A172 (cell line): ENCODE measurements around the gene TMSB10. TPM values are rescaled to one million over a fixed set of nuclear protein-coding genes. Genes with fewer than 3 reads are reported as not detected.
A peak's percentile ranks its signal among the peaks of the same experiment; 100 is the strongest.
"Not testable (repeated sequence)": the region's sequence is repeated elsewhere in the genome, so short reads cannot be mapped to it uniquely, and the experiment has no call there.

Experiments used
- DNase-seq: peaks from one replicate; pipeline ENCODE4 v3.0.0-alpha.2; 2015; ENCODE audit warnings: low spot score
- total RNA-seq: library from RNA; depleted of rRNA; stranded (reverse); fragments of >200 nt; shearing (Covaris generic); gene quantifications from 2 replicates; pipeline ENCODE4 v1.2.3, GENCODE V29; 2014; rRNA removed

TMSB10 gene
- total RNA-seq, 1 experiment from 2014 or later = 10,596 TPM

- no peak for DNase-seq
These were observed 34.1 kb downstream of the TMSB10 start for GRCh38 chr2:84939426-84940087.

DNA sequence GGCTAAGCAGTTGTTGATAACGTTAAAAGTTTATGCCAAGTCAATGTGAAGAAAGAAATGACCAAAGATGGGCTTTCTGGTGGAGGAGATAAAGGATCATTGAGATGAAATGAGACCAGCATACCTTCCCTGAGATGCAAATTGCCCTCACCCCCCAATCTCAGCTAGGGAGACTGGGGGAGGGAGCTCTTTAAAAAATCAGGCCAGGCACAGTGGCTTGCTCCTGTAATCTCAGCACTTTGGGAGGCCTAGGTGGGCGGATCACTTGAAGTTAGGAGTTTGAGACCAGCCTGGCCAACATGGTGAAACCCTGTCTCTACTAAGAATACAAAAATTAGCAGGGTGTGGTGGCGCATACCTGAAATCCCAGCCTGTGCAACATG lies 34.6 kb downstream of the TMSB10 start:
- DNase-seq = no peak

GRCh38 chr2:84940831-84941412 lies 35.5 kb downstream of the TMSB10 start:
- DNase-seq = no peak

GRCh38 chr2:84942166-84942565 lies 36.7 kb downstream of the TMSB10 start:
- no peak for DNase-seq

DNA sequence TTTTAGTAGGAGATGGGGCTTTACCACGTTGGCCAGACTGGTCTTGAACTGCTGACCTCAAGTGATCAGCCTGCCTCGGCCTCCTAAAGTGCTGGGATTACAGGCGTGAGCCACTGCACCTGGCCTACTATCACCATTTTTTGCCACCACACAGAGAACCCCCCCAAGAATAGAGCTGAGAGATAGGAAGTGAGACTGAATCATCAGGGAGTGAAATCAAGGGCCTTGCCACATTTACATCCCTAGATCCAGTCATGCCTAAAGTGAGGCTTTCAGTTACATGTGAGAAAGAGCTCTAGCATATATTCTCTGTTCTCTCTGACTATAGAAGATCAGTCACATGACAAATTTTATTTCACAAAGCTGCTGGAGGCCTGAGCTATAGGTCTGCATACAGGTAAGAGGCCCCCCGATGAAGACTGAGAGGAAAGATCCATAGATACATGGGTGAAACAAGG lies 37.5 kb downstream of the TMSB10 start:
- DNase-seq = no peak

DNA sequence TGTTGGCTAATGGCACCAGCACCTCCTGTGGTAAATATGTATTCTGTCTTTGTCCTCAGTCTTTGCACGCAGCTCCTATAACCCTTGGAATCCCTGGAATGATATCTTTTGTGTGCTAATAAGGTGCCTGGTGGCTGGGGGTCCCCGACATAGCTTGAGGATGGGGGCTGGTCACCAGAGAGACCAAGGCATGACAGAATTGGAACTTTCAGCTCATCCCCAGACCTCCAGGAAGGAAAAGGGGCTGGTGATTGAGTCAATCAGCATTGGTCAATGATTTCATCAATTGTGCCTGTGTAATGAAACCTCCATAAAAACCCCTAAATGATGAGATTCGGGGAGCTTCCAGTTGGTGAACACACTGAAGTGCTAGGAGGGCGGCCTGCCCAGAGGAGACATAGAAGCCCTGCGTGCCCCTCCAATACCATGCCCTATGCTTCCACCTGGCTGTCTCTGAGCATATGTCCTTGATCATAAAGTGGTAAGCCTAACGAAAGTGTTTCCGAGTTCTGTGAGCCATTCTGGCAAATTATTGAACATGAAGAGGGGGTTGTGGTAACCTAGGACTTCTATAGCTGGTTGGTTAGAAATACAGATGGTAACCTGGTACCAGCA lies 38.9 kb downstream of the TMSB10 start:
- DNase-seq = no peak

- not testable (repeated sequence) for DNase-seq
These were observed 40.4 kb downstream of the TMSB10 start for GRCh38 chr2:84945838-84946203.

DNA sequence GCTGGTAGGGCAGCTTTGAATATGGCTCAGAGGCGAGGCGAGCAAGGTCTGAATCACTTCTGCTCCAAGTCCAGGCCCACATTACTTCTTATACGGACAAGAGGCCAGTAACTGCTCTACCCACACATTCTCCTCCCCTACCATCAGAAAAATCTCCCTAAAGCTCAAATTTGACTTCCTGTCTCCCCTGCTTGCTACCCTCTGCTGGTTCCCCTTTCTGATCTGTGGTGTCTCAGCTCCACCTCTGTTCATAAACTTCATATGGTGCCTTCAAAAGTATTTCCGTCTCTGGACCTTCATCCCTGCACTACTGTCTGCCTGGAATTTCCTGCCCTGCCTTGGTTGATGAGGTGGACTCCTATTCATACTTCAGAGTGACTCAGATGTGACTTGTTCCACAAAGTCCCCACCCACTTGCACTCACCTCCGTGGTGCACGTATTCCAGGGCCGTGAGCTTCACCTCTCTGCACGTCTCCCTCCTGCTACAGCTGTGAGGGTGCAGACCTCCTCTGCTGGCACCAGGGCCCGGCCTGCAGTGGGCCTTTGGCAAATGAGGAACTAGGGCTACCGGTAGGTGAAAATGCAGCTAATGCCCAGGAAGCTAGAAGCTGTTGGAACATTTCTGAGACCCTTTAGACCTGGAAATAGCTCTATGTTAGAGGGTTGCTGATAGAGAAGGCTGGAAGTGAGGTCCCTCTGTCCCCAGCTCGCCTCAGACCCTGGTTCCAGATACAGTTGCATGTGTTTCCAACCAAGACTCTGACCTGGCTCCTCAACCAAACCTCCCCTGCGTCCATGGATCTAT lies 41.0 kb downstream of the TMSB10 start:
- DNase-seq = peak; percentile 95

DNA sequence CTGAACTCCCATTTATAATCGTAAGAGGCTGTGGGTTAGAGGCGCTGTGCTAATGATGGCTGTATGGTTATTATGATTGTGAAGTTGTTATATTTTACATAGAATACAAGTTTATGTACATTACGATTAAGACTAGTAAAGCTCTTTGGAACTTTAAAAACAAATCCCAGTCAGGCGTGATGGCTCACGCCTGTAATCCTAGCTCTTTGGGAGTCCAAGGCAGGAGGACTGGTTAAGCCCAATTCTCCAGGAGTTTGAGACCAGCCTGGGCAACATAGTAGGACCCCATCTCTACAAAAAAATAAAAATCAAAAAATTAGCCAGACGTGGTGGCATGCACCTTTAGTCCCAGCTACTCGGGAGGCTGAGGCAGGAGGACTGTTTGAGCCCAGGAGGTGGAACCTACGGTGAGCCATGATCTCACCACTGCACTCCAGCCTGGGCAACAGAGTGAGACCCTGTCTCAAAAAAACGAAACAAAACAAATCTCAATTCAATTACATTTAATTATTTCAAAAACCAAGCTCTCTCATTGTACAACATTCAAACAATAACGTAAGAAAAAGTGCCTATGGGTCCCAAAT lies 41.6 kb downstream of the TMSB10 start:
- DNase-seq = no peak

DNA sequence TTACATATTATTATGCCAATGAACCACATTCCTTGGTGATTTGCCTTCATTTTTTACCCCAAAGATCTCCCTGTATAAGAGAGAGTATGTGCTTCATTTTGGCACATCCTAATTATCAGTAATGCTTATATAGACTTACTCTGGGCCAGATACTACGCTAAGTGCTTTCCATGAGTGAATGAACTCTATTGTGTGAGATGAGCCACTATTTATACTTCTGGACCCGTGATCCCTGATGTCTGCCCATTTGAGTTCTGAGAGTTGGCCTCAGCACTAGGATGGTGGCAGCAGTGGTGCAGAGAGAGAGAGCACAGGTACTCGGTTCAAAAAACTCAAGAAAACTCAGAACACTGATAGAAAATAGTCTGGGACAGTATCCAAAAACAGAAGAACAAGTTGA lies 48.1 kb downstream of the TMSB10 start:
- no peak for DNase-seq

GRCh38 chr2:84954329-84954728 lies 48.9 kb downstream of the TMSB10 start:
- DNase-seq = no peak

Other genes starting within 250 kb of the TMSB10 start
- gene TRABD2A, start 24.6 kb upstream of the TMSB10 start, total RNA-seq = 10.6 and 12.6 TPM in 2 replicates
- gene KCMF1, start 65.5 kb downstream of the TMSB10 start, total RNA-seq = 106 and 118 TPM in 2 replicates
- gene TCF7L1, start 227.7 kb downstream of the TMSB10 start, total RNA-seq = 0.24 TPM in 1 of 2 replicates, not detected in the other